SK-N-SH (cell line): ENCODE data around the gene MRPL12. TPM values are rescaled to one million over a fixed set of nuclear protein-coding genes. Genes with fewer than 3 reads are reported as not detected.
"Not testable (repeated sequence)": the region's sequence is repeated elsewhere in the genome, so short reads cannot be mapped to it uniquely, and the experiment has no call there.

Source experiments
- CTCF ChIA-PET: fragments of 300-600, 350-600 bp; formaldehyde crosslinking; extraction: SDS; loops from one replicate; lab custom pipeline; 2021; lab: Yijun Ruan, JAX
- POLR2A ChIA-PET: fragments of 350-600 bp; sonication (Branson Sonifier 250); formaldehyde crosslinking; extraction: SDS; loops from one replicate; lab custom pipeline; 2020; ENCODE audit warnings: antibody characterized with exemption, inconsistent platforms; lab: Yijun Ruan, JAX
- DNase-seq: peaks from one replicate; pipeline ENCODE4 v3.0.0; 2012
- H2AFZ ChIP-seq: fragments of 200-600 bp; sonication (generic); 2 replicates; pipeline ENCODE4 v1.8.1; 2016; ENCODE audit warnings: antibody characterized with exemption, mild to moderate bottlenecking, low read depth
- H3F3A ChIP-seq: fragments of 200-600 bp; sonication (generic); replicated peaks from 2 replicates; pipeline ENCODE3; 2016; ENCODE audit warnings: antibody characterized with exemption, mild to moderate bottlenecking; ENCODE audit not compliant: insufficient read depth
- H3K27ac ChIP-seq, 2 experiments: fragments of 200-500 bp in 1 of 2; fragments of 200-600 bp in 1 of 2; sonication (Bioruptor generic) in 1 of 2; sonication (generic), shearing (Covaris generic) in 1 of 2; 2 replicates each; pipeline versions ENCODE4 v1.5.1 to v1.6.1; 2014 to 2016; ENCODE audit warnings: low read depth in 2 of 2, inconsistent platforms in 1 of 2, low read length in 1 of 2, mild to moderate bottlenecking in 1 of 2, mixed read lengths in 1 of 2
- H3K27me3 ChIP-seq: fragments of 200-600 bp; sonication (generic), shearing (Covaris generic); 2 replicates; pipeline ENCODE4 v1.6.1; 2016; ENCODE audit warnings: mixed run types; ENCODE audit not compliant: insufficient read depth
- H3K36me3 ChIP-seq, 2 experiments: fragments of 200-500 bp in 1 of 2; fragments of 200-600 bp in 1 of 2; sonication (Bioruptor generic) in 1 of 2; sonication (generic) in 1 of 2; replicated peaks in 1 of 2; 2 replicates each; pipeline versions ENCODE3 to v1.5.1; 2014 to 2016; ENCODE audit warnings: low read length in 1 of 2, mild to moderate bottlenecking in 1 of 2; ENCODE audit not compliant: insufficient read depth in 2 of 2, control insufficient read depth in 1 of 2
- H3K4me1 ChIP-seq, 2 experiments: fragments of 200-500 bp in 1 of 2; fragments of 200-600 bp in 1 of 2; sonication (Bioruptor generic) in 1 of 2; sonication (generic), shearing (Covaris generic) in 1 of 2; 2 replicates each; pipeline versions ENCODE4 v1.5.1 to v1.6.1; 2014 to 2016; ENCODE audit warnings: low read depth in 1 of 2, low read length in 1 of 2, mixed run types in 1 of 2; ENCODE audit not compliant: insufficient read depth in 2 of 2, control insufficient read depth in 1 of 2
- H3K4me2 ChIP-seq: fragments of 200-600 bp; sonication (generic), shearing (Covaris generic); 2 replicates; pipeline ENCODE4 v1.6.1; 2017; ENCODE audit warnings: mixed run types
- H3K4me3 ChIP-seq, 2 experiments: fragments of 200-500 bp in 1 of 2; fragments of 200-600 bp in 1 of 2; sonication (Bioruptor generic) in 1 of 2; sonication (generic), shearing (Covaris generic) in 1 of 2; 2 replicates each; pipeline versions ENCODE4 v1.5.1 to v1.8.1; 2014 to 2016; ENCODE audit warnings: low read depth in 2 of 2, inconsistent platforms in 1 of 2, low read length in 1 of 2, mild to moderate bottlenecking in 1 of 2, mixed read lengths in 1 of 2, moderate library complexity in 1 of 2
- H3K79me2 ChIP-seq: fragments of 200-600 bp; sonication (generic); 2 replicates; pipeline ENCODE4 v1.8.1; 2017; ENCODE audit warnings: mild to moderate bottlenecking; ENCODE audit not compliant: insufficient read depth
- H3K9ac ChIP-seq: fragments of 200-600 bp; sonication (generic); 2 replicates; pipeline ENCODE4 v1.6.1; 2017; ENCODE audit warnings: mixed run types
- H3K9me2 ChIP-seq: fragments of 200-600 bp; sonication (generic); 2 replicates; pipeline ENCODE4 v1.6.1; 2017; ENCODE audit warnings: mixed run types
- H3K9me3 ChIP-seq: fragments of 200-600 bp; sonication (generic); 2 replicates; pipeline ENCODE4 v1.6.1; 2017; ENCODE audit warnings: mixed run types, mild to moderate bottlenecking, moderate library complexity
- H4K20me1 ChIP-seq: fragments of 200-600 bp; sonication (generic); 2 replicates; pipeline ENCODE4 v1.6.1; 2017; ENCODE audit warnings: mild to moderate bottlenecking, mixed run types; ENCODE audit not compliant: insufficient read depth
- CTCF ChIP-seq: fragments of 200-600 bp; sonication (generic); IDR thresholded peaks from 2 replicates; pipeline ENCODE4 v1.6.1; 2017; ENCODE audit warnings: antibody characterized with exemption, mild to moderate bottlenecking, moderate library complexity
- RAD21 ChIP-seq: IDR thresholded peaks from 2 replicates; pipeline ENCODE4 v1.6.1; 2012; ENCODE audit warnings: mild to moderate bottlenecking, low read length
- WGBS: methylation state at CpG from one replicate; pipeline ENCODE4 v1.1.6; 2017; ENCODE audit warnings: low lambda C conversion rate; 5-methylcytosine and 5-hydroxymethylcytosine counted together
- polyA plus RNA-seq, 3 experiments: library from polyadenylated mRNA; depleted of rRNA; stranded (reverse); fragments of >200 nt; gene quantifications; 2 replicates each; pipeline ENCODE4 v1.2.3, GENCODE V29; 2012
- TF ChIP-seq, protein P1 (sequence below): fragments of 150-350 bp; IDR thresholded peaks from 2 replicates; pipeline ENCODE4 v1.6.1; 2016; ENCODE audit warnings: mild to moderate bottlenecking, low read depth, low read length

MRPL12 gene
- polyA plus RNA-seq, 1 of the 3 experiments (the other 2 are of a cell fraction) = 322 TPM

DNA sequence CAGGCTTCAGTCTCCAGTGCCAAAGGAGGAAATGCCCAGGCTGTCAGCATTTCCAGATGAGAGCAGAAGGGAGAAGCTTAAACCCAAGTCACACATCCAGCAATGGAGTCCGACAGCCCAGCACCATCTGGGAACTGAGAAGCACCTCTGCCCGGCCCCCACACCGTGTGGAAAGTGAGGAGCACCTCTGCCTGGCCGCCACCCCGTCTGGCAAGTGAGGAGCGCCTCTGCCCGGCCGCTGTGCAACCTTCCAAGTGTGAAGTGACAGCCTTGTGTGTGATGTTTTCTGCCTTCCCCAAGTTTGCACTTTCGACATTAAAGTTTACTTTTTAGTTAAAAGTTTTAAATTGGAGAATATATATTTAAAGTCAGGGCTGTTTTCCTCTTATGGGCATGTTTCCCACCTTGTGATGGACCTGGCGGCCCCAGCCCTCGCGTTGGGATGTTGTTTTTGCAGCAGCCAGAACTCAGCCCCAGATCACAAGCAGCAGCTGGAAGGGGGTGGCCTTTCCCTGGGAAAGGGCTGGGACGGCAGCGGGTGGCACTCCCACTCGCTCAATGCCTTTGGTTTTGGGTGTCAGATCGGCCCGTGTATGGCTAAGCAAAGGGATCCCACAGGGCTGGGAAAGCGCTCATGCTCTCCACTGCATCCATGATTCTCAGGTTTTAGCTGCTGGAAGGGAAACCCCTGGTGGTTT is 29.5 kb upstream of the MRPL12 start:
- ChIA-PET CTCF (interaction anchor here (1.7 kb wide), 1 partner anchor 72 kb away, joined by 4 read pairs; no protein-coding TSS in a partner anchor), POLR2A (no interaction called here)
- no peaks in the 10 kb centered on the region for H3K9me2 ChIP-seq
- 85% methylated on average over 14 of the region's 18 CpGs for WGBS
- no peak overlapping the region for H3K4me2 ChIP-seq
- no peak overlapping the region for H3K27ac ChIP-seq
- no peaks in the 10 kb centered on the region for H3K27me3 ChIP-seq
- H3F3A ChIP-seq = peaks cover 30% of the 10 kb centered on the region
- no peaks in the 10 kb centered on the region for H3K9me3 ChIP-seq
- peaks cover 41% of the 10 kb centered on the region for H3K79me2 ChIP-seq
- no peak overlapping the region for H2AFZ ChIP-seq
- H3K4me1 ChIP-seq = no peaks in the 10 kb centered on the region; a peak in 1 of 4 replicates
- H4K20me1 ChIP-seq = peaks cover 5% of the 10 kb centered on the region; the same call in 1 of the 2 replicates
- TF ChIP-seq, protein P1, sequence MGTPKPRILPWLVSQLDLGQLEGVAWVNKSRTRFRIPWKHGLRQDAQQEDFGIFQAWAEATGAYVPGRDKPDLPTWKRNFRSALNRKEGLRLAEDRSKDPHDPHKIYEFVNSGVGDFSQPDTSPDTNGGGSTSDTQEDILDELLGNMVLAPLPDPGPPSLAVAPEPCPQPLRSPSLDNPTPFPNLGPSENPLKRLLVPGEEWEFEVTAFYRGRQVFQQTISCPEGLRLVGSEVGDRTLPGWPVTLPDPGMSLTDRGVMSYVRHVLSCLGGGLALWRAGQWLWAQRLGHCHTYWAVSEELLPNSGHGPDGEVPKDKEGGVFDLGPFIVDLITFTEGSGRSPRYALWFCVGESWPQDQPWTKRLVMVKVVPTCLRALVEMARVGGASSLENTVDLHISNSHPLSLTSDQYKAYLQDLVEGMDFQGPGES = no peak
- peak; percentile 28 for DNase-seq
- H3K36me3 ChIP-seq = peaks cover 32 to 50% of the 10 kb centered on the region in 2 experiments
- H3K4me3 ChIP-seq = no peak overlapping the region
- no peak overlapping the region for H3K9ac ChIP-seq

DNA sequence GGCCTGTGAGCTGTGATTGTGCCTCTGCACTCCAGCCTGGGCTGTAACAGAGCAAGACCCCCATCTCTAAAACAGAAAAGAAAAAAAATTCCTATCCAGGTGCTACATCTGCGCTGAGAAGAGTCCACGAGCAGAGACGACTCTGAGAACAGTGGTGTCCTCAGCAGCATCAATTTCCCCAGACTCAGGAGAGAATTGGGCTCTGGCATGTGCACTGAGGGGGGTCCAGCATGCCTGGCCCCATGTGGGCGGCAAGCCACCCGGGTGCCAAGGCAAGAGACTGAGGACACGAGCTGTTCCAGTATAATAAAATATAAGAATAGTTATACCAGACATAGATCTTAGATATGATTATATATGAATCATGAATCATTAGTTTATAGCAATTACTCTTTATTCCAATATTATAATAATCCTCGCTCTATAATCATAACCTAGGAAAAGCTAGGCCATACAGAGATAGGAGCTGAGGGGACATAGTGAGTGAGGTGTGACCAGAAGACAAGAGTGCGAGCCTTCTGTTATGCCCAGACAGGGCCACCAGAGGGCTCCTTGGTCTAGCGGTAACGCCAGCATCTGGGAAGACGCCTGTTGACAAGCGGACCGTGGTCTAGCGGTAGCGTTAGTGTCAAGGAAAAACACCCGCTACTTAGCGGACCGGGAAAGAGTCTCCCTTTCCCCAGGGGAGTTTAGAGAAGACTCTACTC is 27.5 kb upstream of the MRPL12 start:
- not testable (repeated sequence) for H3K4me1 ChIP-seq, H3K27ac ChIP-seq, H3K4me3 ChIP-seq, H4K20me1 ChIP-seq, DNase-seq
- peaks cover 40% of the 10 kb centered on the region; the same call in 1 of the 2 replicates for H3K79me2 ChIP-seq
- peaks cover 30% of the 10 kb centered on the region for H3F3A ChIP-seq
- CTCF ChIA-PET = interaction anchor here (0.6 to 2.5 kb wide), 17 partner anchors 10 to 225 kb away, joined by 3 to 17 read pairs (median 4); partner anchors contain the start of genes CCDC137, MRPL12, OXLD1 and PDE6G
- TF ChIP-seq CTCF = peak; percentile 77
- TF ChIP-seq RAD21 = peak; percentile 41; the same call in 1 of the 2 replicates
- TF ChIP-seq, all 33 proteins: peak for 2; not testable (repeated sequence) for 31
- not testable (repeated sequence) for H2AFZ ChIP-seq, H3K4me2 ChIP-seq, H3K9me3 ChIP-seq, H3K9ac ChIP-seq, H3K9me2 ChIP-seq, H3K27me3 ChIP-seq
- peaks cover 17 to 46% of the 10 kb centered on the region in 2 experiments for H3K36me3 ChIP-seq
- WGBS = 47% methylated on average over 18 of the region's 18 CpGs
- POLR2A ChIA-PET = interaction anchor here (0.8 to 1.4 kb wide), 4 partner anchors 8 to 46 kb away, joined by 3 to 6 read pairs (median 4); partner anchors contain the start of genes ARL16, CCDC137, HGS and OXLD1
